ENCODE data around the gene PTPRQ. TPM values are rescaled to one million over a fixed set of nuclear protein-coding genes. Genes with fewer than 3 reads are reported as not detected.

The PTPRQ gene
- total RNA-seq, 1 experiment from 2014 or later: not detected

DNA sequence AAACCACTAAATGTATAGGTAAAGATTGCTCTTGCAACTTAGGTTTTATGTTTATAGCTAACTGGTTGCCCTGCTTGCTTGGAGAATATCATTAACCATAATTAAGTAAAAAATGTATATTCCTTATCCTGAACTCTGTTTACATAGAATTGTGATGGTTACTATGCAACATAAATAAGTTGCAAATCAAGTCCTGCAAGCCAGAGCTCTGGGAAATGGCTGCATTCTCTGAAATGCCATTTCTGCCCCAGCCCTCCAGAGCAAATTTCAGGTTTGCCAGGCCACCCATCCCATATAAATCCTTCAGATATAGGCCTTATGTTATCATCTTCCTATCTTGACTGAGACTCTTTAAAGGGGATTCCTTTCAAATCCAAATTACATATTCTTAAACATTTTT is 145.0 kb downstream of the PTPRQ start:
- H3K27ac ChIP-seq (ENCODE audit: low read length): no peak overlapping the region
- intact Hi-C loops (cut with micrococcal nuclease; ENCODE audit: unreplicated experiment): no loop called here
- ATAC-seq (no peak), DNase-seq (ENCODE audit: low read depth, low spot score) (no peak)
- CTCF ChIA-PET: no interaction called here
- no peaks in the 10 kb centered on the region for H3K9me3 ChIP-seq (ENCODE audit: control insufficient read depth, insufficient read depth, low read depth, low read length)
- TF ChIP-seq, protein P1, sequence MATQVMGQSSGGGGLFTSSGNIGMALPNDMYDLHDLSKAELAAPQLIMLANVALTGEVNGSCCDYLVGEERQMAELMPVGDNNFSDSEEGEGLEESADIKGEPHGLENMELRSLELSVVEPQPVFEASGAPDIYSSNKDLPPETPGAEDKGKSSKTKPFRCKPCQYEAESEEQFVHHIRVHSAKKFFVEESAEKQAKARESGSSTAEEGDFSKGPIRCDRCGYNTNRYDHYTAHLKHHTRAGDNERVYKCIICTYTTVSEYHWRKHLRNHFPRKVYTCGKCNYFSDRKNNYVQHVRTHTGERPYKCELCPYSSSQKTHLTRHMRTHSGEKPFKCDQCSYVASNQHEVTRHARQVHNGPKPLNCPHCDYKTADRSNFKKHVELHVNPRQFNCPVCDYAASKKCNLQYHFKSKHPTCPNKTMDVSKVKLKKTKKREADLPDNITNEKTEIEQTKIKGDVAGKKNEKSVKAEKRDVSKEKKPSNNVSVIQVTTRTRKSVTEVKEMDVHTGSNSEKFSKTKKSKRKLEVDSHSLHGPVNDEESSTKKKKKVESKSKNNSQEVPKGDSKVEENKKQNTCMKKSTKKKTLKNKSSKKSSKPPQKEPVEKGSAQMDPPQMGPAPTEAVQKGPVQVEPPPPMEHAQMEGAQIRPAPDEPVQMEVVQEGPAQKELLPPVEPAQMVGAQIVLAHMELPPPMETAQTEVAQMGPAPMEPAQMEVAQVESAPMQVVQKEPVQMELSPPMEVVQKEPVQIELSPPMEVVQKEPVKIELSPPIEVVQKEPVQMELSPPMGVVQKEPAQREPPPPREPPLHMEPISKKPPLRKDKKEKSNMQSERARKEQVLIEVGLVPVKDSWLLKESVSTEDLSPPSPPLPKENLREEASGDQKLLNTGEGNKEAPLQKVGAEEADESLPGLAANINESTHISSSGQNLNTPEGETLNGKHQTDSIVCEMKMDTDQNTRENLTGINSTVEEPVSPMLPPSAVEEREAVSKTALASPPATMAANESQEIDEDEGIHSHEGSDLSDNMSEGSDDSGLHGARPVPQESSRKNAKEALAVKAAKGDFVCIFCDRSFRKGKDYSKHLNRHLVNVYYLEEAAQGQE (IDR thresholded peaks at IDR 0.05; ENCODE audit: insufficient read depth in 1 of 2, low read depth in 2 of 2, low read length in 1 of 2): no peak
- TF ChIP-seq SIN3A (IDR thresholded peaks at IDR 0.05; ENCODE audit: borderline replicate concordance, insufficient read depth, low read depth, low read length): no peak
- no peak for TF ChIP-seq TCF7L2 (IDR thresholded peaks at IDR 0.05; ENCODE audit: low read depth, low read length)
- TF ChIP-seq, protein P2, sequence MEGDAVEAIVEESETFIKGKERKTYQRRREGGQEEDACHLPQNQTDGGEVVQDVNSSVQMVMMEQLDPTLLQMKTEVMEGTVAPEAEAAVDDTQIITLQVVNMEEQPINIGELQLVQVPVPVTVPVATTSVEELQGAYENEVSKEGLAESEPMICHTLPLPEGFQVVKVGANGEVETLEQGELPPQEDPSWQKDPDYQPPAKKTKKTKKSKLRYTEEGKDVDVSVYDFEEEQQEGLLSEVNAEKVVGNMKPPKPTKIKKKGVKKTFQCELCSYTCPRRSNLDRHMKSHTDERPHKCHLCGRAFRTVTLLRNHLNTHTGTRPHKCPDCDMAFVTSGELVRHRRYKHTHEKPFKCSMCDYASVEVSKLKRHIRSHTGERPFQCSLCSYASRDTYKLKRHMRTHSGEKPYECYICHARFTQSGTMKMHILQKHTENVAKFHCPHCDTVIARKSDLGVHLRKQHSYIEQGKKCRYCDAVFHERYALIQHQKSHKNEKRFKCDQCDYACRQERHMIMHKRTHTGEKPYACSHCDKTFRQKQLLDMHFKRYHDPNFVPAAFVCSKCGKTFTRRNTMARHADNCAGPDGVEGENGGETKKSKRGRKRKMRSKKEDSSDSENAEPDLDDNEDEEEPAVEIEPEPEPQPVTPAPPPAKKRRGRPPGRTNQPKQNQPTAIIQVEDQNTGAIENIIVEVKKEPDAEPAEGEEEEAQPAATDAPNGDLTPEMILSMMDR (IDR thresholded peaks at IDR 0.05): no peak
- TF ChIP-seq POLR2AphosphoS5 (IDR thresholded peaks at IDR 0.05; ENCODE audit: low read depth, low read length): no peak
- H3K27me3 ChIP-seq (ENCODE audit: control insufficient read depth, insufficient read depth, low read length): no peaks in the 10 kb centered on the region
- H3K36me3 ChIP-seq (ENCODE audit: control insufficient read depth, insufficient read depth, low read length): no peaks in the 10 kb centered on the region
- H3K4me3 ChIP-seq (ENCODE audit: low read depth in 2 of 2, low read length in 2 of 2): no peak overlapping the region
- in situ Hi-C loops (cut with HindIII; ENCODE audit: low pct_unique_long_range_greater_than_20kb, low sequenced_read_pairs): no loop called here
- no peaks in the 10 kb centered on the region for H3K4me1 ChIP-seq (ENCODE audit: control insufficient read depth, insufficient read depth, low read length)
- no TSS peak for BruUV-seq (replicated peaks)
- POLR2A ChIA-PET: no interaction called here

DNA sequence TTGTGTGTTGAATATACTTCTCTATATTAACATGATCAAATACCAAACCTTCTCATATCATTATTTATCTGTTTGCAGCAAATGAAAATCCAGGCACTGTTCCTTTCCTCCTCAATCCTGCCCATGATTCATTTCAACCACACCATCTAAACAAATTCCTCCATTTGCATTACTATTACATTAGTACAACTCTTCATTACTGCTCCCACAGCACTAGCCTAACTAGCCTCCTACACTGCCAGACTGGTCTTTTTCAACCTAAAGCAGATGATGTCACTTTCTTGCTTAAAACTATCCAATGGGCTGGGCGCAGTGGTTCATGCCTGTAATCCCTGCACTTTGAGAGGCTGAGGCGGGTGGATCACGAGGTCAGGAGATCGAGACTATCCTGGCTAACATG is 146.1 kb downstream of the PTPRQ start:
- POLR2A ChIA-PET: no interaction called here
- no TSS peak for BruUV-seq (replicated peaks)
- CTCF ChIA-PET: no interaction called here
- Histone ChIP-seq H3K4me3 (ENCODE audit: low read depth in 2 of 2, low read length in 2 of 2) (no peak overlapping the region), H3K27me3 (ENCODE audit: control insufficient read depth, insufficient read depth, low read length) (no peaks in the 10 kb centered on the region), H3K4me1 (ENCODE audit: control insufficient read depth, insufficient read depth, low read length) (no peaks in the 10 kb centered on the region), H3K9me3 (ENCODE audit: control insufficient read depth, insufficient read depth, low read depth, low read length) (no peaks in the 10 kb centered on the region), H3K27ac (ENCODE audit: low read length) (no peak overlapping the region), H3K36me3 (ENCODE audit: control insufficient read depth, insufficient read depth, low read length) (no peaks in the 10 kb centered on the region)
- DNase-seq (ENCODE audit: low read depth, low spot score) (no peak), ATAC-seq (no peak)
- TF ChIP-seq, protein P1 (IDR thresholded peaks at IDR 0.05; ENCODE audit: insufficient read depth in 1 of 2, low read depth in 2 of 2, low read length in 1 of 2): no peak
- TF ChIP-seq POLR2AphosphoS5 (IDR thresholded peaks at IDR 0.05; ENCODE audit: low read depth, low read length) (no peak), SIN3A (IDR thresholded peaks at IDR 0.05; ENCODE audit: borderline replicate concordance, insufficient read depth, low read depth, low read length) (no peak), TCF7L2 (IDR thresholded peaks at IDR 0.05; ENCODE audit: low read depth, low read length) (no peak)
- TF ChIP-seq, protein P2 (IDR thresholded peaks at IDR 0.05): no peak
- intact Hi-C loops (cut with micrococcal nuclease; ENCODE audit: unreplicated experiment) (loop anchor here (10.0 kb wide), 1 partner anchor 115 kb away; no protein-coding TSS in a partner anchor), in situ Hi-C loops (cut with HindIII; ENCODE audit: low pct_unique_long_range_greater_than_20kb, low sequenced_read_pairs) (no loop called here)

Data from Panc1 (cell line).